Left hindlimb (tissue), 1 donor: ENCODE results near the gene LIPC.

ENCODE experiments used
- DNase-seq: peaks from one replicate; pipeline ENCODE4 v3.0.0-alpha.2; 2018

The LIPC gene

DNA sequence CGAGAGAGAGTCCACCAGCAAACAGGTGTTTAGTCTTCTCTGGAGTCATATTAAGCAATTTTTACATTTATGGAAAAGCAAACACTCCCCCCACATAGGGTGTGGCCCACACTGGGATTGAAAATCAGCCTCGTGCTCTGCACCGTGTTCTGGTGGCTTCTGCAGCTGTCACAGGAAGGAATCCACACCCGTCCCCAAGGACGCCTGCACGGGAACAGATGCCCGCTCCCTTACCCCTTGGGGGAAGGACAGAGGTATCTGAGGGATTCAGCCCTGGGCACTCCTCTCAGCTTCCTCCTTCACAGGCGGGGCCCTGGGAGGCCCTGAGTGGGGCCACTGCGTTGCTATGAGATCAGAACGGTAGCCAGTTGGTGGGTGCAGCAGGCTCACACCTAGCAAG is 27.8 kb downstream of the LIPC start:
- DNase-seq = peak; percentile 73

DNA sequence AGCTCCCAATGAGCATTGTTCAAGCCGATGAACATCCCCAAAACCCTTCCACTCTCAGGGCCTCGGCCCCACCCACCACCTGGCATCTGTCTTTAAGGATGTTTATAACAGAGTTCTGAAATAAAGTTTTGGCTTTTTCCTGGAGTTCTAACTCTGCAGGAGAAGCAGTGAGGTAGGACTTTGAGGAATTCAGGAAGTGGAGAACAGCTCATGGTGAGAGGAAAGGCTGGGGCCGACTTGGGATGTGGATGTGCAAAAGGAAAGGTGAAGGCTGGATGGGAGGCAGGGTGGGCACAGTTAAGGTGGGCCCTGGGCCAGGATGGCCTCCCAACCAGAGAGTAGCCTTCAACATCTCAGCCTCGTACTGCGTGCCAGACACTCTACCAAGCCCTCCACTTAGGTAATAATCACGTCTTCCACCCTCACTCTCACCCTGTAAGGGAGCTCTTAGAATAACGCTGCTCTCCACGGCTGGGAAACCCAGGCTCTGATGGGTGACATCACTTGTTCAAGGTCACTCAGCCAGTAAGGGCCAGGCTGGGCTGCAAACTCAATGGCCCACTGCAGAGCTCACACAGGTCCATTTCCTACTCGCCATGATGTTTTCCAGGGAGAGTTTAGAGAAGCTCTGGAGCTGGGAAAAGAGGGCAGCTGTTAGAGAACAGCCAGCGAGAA is 28.5 kb downstream of the LIPC start:
- no peak for DNase-seq

DNA sequence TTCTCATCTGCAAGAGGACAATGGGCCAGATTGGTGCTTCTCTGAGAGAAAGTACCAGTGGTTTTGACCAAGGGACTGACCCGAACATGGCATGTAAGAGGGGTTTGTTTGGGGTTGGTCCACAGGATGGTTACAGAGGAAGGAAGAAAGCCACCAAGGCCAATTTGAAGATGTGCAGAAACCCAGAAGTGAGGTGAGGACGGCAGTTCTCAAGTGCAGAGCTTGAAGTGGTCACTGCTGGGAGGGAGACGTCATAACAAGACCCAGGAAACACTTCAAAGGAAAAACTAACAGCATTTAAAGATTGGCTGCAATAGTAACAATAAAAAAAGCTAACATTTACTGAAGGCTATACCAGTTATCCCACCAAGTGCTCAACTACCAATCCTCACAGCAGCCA is 29.1 kb downstream of the LIPC start:
- no peak for DNase-seq

DNA sequence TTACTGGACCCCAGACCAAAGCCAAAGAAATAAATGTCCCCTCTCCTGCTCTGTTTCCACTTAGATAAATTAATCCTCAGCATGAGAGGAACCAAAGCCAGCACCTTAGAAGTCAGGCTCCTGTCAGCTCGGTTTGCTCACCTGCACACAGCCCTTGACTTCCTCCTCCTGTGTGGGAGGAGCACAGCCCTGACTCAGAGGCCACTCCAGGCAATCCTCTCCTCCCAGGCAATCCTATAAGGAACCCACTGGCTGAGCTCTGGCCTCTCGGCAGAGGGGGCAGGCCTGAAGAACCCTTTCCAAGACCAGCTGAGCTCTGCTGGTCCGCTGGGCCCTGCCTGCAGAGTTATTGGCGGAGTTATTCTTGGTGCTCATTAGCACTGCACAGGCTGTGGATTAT is 30.8 kb downstream of the LIPC start:
- DNase-seq = no peak

DNA sequence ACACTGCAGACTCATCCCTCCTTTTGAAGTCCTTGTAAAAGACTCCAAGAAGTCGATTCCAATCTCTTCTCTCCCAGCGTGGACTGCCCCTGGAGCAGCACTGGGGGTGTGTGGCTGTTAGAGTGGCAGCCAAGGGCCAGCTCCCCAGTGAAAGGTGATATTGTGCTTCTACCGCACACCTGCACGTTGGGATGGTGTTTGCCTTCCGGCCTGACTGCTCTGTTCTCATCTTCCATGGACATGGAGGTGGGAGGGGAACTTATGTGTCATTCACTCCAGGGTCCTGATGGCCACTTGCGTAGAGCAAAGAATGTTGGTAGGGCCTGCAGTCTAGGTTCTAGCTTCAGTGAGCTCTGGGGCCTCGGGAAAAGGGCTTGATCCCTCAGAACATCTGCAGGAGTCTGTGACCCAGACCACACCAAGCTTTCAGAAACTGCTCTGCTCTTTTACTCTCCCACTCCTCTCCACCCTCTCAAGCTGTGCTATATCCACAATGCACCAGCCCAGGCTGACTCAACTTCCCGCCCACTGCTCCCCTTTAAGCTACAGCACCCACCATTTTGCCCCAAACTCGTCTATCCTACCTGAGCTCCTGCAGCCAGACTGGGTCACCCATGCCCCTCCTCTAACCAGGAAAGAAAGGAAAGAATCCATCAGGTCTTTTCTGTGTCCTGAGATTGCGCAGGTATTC is 31.3 kb downstream of the LIPC start:
- no peak for DNase-seq

DNA sequence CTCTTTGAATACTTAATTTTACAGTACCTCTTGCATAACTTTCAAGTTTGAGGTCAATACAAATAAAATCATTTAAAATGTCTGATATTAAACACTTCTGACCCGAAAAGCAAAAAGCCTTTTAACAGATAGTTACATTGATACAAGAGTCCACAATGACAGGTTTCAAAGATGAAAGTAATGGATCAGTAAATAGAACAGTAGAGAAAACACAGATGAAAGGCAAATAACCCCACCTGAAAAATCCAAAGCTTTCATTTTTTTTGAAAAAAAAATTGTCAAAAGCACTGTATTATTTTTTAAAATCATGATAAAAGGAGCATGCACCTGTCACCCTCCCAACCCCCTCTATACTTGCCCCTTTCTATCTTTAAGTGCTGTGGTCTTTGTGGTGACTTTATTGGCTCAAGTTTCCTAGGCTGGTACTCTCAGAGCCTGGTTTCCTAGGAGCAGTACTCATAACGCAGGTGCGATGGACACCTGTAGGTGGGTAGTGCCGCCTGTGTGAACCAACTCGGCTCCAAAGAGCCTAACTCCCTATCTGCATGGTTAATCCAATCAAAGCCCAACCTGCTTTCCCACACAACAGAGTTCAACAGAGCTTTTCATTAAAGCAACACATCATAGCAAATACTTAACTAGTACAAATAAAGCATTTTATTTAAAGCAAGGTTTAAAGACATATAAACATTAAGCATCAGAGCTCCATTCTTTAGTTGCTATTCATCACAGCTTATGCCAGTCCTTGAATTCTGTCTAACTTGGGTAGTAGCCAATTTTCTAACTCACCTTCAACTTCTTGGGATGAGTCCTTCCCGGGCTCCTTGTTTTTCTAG is 32.2 kb downstream of the LIPC start:
- DNase-seq = no peak

DNA sequence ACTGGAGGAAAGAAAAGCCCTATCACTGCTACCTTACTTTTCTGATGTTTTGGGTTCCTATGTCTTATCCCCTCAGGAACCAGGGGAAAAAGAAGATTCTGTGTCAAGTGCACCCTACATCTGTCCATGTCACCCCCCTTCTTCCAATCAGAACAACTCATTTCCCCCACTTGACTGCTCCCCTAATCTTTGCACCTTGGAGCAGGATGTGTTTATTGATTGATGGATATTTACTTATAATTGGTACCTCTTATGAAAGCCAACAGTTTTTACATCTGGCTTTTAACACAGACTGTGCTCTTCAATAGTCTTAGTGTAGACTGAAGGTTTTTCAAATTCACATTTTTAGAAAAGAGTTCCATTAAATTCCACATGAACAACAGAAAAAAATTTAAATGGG is 33.3 kb downstream of the LIPC start:
- no peak for DNase-seq

DNA sequence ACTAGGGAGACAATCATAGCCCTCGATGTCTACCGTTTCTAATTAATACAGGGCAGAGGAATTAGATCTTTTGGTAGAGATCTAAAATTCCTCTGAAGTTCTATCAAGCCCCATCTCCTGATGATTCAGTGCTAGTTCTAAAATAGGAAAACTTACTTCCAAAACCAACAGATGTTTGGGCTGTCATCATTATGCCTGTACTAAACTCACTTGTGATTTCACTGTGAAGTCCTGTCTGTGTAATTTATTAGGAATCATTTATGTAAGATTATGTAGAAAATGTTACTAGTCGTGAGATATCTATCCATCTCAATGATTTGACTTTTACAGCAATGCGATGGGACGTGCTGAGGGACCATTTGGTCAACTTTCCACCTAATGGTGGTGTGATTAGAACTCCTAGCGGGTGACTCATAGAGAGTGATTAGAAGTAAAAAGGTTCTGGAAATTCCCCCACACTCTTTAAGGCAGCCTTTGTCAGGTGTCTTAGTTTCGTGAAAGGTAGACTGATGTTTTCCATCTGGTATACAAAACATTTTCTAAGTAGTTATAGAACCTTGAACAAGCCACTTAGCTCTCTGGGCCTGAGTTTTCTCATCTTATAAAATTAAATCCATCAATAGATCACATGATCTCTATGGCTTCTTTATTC is 34.2 kb downstream of the LIPC start:
- no peak for DNase-seq

DNA sequence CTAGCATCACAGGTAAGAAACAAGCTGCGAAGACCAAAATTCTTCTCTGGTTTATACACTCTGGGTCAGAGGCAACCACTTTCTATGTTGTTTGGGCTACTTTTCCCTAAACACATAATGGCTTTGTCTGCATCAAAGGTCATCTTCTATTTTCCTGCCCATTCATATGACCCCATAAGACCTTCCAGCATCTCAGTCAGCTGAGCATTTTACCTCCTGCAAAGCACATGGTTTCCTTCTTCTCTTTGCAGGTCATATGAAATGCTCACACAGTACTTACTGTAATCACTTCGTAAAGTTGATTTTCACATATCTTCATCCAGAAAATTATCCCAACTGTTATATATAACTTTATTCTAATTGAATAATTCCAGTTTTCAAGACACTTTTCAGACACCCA is 34.8 kb downstream of the LIPC start:
- DNase-seq = no peak

DNA sequence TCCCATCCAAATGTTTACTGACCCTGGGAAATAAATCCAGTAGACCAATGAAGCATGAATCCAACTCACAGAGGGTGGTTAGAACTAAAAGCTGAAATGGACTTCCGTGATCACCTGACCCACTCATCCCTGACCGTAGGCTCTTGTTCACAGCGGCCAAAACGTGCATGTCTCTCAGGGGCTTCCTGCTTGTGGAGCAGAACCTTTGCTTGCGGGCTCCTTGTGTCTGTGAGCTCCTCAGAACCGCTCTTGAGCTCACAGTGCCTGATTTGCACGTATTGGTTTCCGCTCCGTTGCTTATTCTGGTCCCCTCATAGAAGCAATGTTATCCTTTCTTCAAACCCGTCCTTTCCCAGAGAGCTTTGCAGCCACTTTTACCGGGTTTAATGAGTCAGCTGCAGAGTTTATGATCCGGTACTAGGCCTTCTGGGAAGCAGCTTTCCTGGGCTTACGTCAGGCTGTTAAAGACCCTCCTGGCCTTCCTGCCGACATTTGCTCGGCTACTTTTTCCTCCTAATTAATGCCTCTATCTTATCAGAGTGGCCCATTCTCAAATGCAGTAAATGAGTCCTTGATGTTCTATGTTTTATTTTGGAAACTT is 35.4 kb downstream of the LIPC start:
- no peak for DNase-seq

DNA sequence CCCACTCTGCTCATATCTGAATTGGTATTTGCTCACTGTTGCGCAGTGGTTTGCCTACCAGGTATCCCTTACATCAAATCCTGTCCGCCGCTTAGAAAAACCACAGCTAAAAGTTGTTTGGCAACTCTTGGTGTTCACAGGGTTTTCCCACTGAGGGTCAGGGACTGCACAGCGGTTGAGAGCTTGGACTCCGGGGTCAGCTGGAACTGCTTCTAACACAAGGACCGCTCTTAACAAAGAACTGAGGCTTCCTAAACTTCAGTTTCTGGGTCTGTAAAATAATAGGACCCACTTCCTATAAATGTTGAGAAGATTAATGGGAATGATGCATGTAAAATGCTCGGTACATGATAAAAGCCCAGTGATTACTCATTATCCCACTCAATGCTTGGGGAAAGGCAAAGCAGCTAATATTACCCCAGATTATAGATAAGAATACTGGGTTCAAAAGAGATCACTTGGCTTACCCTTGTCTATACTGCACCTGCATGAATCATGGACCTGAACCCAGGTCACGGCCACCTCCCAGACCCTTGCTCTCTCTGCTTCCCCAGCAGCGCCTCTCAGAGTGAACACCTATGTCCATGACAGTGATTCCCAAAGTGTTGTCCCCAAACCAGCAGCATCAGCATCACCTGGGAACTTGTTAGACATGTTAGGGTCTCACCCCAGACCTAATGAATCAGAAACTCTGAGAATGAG is 36.1 kb downstream of the LIPC start:
- no peak for DNase-seq

DNA sequence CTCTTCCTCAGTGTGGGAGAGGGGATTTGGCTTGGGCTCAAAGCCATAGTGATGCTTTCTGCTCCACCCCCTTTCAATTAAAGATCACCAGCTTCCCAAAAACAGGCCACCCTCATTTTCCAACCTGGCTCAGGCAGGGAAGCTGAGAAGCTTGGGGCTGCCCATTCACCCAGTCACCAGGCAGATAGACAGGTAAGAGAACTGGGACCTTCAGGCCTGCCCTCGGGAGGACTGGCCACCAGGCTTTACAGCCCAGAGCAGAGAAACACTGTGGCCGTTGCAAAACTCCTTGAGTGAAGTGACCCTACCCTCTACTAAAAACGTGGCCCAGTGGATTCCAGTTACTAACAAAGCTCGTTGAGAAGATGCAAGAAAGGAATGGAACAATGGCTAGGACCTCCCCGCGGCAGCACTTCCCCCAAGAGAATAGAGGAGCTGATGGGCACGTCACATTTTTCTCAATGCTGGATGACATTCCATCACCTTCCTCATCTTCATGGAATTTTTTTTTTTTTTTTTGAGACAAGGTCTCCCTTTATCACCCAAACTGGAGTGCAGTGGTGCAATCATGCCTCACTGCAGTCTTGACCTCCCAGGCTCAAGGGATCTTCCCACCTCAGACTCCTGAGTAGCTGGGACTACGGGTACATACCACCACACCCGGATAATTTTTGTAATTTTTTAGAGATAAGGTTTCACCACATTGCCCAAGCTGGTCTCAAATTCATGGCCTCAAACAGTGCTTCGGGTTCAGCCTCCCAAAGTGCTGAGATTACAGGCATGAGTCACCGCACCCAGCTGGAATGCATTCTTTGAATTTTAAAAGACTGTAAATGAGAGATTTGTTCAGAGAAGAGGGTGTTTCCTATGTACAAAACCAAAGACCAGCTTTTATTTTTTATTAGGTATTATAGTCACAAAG is 37.9 kb downstream of the LIPC start:
- DNase-seq = no peak

DNA sequence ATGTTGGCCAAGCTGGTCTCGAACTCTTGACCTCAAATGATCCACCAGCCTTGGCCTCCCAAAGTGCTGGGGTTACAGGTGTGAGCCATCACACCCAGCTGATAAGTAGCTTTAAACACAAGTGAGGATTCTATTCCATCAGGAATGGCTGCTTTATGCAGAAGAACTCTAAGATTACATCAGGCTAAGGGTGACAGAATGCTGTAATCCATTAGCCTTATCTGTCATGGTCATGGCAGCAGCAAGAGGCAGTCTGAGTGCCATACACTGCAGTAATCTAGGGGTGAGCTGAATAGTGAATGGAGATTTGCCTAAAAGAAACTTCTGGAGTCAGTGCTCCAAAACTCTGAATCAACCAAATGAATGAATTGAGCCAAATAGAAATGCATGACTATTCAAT is 39.6 kb downstream of the LIPC start:
- no peak for DNase-seq

DNA sequence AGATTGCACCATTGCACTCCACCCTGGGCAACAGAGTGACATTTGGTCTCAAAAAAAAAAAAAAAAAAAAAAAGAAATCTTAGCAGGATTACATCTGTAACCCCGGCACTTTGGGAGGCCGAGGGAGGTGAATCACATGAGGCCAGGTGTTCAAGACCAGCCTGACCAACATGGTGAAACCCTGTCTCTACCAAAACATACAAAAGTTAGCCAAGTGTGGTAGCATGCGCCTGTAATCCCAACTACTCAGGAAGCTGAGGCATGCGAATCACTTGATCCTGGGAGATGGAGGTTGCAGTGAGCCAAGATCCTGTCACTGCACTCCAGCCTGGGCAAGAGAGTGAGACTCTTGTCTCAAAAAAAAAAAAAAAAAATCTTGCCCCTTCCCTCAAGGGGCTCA is 40.4 kb downstream of the LIPC start:
- no peak for DNase-seq

DNA sequence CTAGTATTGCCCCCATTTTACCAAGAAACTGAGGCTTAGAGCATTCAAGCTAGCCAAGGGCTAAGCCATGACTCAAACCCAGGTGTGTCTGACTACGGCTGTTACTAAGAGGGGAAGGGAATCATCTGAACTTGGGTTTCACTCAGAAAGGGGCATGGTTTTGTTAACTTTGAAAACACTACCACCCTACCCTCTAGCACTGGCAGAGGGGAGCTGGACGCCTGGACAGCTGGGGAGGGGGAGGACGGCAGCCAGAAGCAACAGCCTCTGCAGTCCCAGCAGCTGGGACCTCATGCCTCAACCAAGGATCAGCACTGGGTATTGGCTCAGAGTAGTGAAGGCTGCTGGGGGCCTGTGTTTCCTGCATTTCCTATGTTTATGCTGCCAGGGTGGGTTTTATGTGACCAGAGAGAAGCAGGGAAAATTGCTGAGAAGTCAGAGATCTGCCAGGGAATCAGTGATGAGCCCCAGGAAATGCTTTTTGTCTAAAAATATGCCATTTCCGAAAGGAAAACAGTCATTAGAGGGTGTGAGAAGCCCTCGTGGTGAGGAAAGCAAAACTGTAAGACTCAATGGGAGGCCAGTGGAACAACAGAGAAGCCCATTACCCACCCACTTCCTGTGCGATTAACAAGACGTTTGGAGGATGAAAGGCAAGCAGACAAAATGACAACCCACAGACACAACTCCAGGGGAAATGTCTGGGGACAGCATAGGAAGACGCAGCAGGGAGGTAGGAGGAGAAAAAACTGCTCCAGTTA is 41.2 kb downstream of the LIPC start:
- DNase-seq = peak; percentile 68

DNA sequence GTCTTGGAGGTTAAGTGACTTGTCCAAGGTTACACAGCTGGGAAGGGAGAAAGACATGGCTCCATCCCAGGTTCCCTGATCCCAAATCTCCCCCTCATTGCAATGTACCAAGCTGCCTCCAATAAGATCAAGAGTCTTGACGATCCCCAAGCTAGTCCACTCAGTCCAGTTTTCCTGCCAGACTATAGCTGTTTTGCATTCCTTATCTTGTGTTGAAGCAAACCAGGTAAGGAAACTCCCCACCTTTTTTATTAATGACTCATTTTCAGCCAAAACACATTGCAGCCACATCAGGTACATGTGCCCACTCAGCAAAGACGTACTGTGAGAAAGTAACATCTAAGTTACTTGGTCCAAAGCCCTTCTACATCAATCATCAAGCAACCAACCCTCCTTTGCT is 41.9 kb downstream of the LIPC start:
- DNase-seq = no peak

DNA sequence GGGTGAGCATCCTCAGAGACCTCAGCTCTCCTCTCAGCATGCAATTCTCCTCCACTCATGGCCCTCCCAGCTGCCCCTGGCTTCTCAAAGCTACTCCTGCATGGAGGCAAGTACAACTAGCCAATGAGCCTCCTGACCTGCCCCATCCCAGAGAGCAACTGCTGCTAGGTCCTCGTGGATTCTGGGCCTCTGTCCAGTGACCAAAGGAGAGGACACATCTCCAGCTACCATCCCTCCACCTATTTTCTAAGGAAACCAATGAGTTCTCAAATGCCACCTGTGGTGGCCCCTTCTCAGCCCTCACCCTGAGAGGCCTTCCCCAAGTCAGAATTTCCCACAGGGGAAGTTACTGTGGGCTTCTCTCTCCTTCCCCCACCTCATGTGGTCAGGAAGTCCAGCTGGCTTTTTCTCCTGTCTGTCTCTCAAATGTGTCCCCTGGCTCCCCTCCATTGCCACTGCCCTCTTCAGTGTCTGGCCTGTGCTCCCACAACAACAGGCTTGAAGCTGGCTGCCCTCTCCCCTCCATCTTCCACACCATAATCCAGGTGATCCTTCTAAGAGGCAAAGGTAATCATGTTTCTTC is 43.0 kb downstream of the LIPC start:
- DNase-seq = no peak

DNA sequence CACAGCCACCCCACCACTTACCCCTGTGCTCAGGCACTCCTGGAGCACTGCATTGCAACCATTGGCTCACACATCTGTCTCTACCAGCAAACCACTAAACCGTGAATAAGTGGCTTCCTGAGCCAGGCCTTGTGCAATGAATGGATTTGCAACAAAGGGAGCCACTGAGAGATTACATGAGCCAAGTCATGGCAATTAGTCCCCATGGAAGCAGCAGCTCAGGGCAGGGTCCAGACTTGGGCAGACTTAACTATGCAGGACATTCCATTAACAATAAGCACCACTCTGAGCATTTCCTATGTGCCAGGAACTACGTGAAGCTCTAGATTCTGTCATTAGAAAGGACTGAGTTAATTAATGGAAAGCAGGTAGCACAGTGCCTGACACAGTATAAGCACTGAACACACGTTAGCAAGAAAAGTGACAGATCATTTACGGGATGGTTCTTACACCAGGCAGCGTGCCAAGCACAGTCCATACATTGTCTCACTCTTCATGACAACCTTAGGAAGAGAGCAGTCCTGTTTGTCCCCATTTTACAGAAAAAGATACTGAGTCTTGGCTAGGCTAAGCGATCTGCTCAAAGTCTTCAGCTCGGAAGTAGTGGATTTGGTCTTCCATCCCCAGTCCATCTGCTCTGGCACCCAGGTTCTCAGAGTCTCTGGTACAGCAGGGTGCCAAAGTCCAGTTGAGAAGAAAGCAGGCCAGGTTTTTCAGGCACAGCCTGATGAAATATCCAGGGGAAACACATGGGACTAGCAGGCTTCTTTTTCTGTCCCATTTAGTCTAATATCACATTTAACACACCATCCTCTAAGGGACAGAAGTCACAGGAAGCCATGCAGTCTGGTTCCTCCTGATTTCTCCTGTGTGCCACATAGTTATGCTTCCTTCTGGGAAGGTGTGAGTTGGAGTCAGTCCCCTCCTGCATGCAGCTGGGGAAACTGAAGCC is 44.1 kb downstream of the LIPC start:
- no peak for DNase-seq
